HL-60 (cell line): ENCODE measurements around the gene ACKR2.

Experiments used
- DNase-seq, 2 experiments: peaks; one replicate each; pipeline ENCODE4 v3.0.0-alpha.2; 2010 to 2020; ENCODE audit warnings: low read depth in 1 of 2, low spot score in 1 of 2
- H3K27ac ChIP-seq: fragments of 250-450 bp; sonication (Bioruptor Pico); replicated peaks from 2 replicates; pipeline ENCODE4 v1.5.1; 2020; ENCODE audit warnings: mild to moderate bottlenecking, moderate library complexity
- H3K27me3 ChIP-seq: fragments of 250-450 bp; sonication (Bioruptor Pico); 2 replicates; pipeline ENCODE4 v1.5.1; 2021; ENCODE audit warnings: mild to moderate bottlenecking, moderate library complexity; ENCODE audit not compliant: insufficient read depth, poor library complexity, severe bottlenecking
- H3K4me3 ChIP-seq: replicated peaks from 2 replicates; pipeline ENCODE4 v1.5.1; 2011; ENCODE audit warnings: mild to moderate bottlenecking, control low read depth, low read length; ENCODE audit not compliant: insufficient read depth
- GABPA ChIP-seq: IDR thresholded peaks from 2 replicates; pipeline ENCODE4 v1.6.1; 2012; ENCODE audit warnings: low read depth
- POLR2AphosphoS5 ChIP-seq: IDR thresholded peaks from 2 replicates; pipeline ENCODE4 v1.6.1; 2012; ENCODE audit warnings: low read depth
- SPI1 ChIP-seq: IDR thresholded peaks from 2 replicates; pipeline ENCODE4 v1.6.1; 2012; ENCODE audit warnings: low read depth, mild to moderate bottlenecking, borderline replicate concordance
- long read RNA-seq: library from polyadenylated mRNA; unstranded; transcript quantifications from one replicate; pipeline ENCODE4 v2.0.0, GENCODE V29; 2020
- TF ChIP-seq, protein P1 (sequence below): IDR thresholded peaks from one replicate; pipeline ENCODE4 v1.5.1; 2011; ENCODE audit warnings: low read length, control low read depth, inconsistent platforms; ENCODE audit not compliant: insufficient read depth
- TF ChIP-seq, protein P2 (sequence below): IDR thresholded peaks from 2 replicates; pipeline ENCODE4 v1.6.1; 2012; ENCODE audit warnings: low read depth; ENCODE audit not compliant: insufficient replicate concordance

Gene ACKR2, protein sequence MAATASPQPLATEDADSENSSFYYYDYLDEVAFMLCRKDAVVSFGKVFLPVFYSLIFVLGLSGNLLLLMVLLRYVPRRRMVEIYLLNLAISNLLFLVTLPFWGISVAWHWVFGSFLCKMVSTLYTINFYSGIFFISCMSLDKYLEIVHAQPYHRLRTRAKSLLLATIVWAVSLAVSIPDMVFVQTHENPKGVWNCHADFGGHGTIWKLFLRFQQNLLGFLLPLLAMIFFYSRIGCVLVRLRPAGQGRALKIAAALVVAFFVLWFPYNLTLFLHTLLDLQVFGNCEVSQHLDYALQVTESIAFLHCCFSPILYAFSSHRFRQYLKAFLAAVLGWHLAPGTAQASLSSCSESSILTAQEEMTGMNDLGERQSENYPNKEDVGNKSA
- long read RNA-seq, partial matches to known transcripts: 0 of 2 reads
- long read RNA-seq, other reads (novel, unspliced or antisense): 2 of 2 reads

DNA sequence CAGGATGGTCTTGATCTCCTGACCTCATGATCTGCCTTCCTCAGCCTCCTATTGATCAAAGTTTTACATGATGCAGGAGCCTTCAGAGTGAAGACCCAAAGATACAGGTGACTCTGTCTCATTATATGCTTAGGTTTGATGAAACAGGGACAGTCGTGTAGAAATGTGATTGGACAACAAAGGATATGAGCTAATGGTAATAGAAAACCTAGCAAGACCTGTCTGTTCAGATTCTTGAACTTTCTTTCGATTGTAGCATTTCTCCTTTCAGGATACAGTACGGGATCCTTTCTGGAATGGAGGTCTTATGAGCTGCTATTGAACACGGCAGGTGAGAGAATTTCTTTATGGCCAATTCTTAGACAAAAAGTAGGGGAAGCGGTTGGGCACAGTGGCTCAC, at the start of gene ACKR2:
Gene ACKR2, plus strand, starts transcription at position 244 of the 400 bp plus-strand sequence. CDS start 55,058 bp downstream, outside the sequence.
- Histone ChIP-seq H3K27ac (no peak within 1 kb of the TSS), H3K27me3 (no peaks in the 10 kb centered on the region), H3K4me3 (no peak within 1 kb of the TSS)
- DNase-seq: no peak
- TF ChIP-seq SPI1 (no peak), GABPA (no peak), POLR2AphosphoS5 (no peak)
- TF ChIP-seq, protein P1, sequence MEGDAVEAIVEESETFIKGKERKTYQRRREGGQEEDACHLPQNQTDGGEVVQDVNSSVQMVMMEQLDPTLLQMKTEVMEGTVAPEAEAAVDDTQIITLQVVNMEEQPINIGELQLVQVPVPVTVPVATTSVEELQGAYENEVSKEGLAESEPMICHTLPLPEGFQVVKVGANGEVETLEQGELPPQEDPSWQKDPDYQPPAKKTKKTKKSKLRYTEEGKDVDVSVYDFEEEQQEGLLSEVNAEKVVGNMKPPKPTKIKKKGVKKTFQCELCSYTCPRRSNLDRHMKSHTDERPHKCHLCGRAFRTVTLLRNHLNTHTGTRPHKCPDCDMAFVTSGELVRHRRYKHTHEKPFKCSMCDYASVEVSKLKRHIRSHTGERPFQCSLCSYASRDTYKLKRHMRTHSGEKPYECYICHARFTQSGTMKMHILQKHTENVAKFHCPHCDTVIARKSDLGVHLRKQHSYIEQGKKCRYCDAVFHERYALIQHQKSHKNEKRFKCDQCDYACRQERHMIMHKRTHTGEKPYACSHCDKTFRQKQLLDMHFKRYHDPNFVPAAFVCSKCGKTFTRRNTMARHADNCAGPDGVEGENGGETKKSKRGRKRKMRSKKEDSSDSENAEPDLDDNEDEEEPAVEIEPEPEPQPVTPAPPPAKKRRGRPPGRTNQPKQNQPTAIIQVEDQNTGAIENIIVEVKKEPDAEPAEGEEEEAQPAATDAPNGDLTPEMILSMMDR: no peak
- TF ChIP-seq, protein P2, sequence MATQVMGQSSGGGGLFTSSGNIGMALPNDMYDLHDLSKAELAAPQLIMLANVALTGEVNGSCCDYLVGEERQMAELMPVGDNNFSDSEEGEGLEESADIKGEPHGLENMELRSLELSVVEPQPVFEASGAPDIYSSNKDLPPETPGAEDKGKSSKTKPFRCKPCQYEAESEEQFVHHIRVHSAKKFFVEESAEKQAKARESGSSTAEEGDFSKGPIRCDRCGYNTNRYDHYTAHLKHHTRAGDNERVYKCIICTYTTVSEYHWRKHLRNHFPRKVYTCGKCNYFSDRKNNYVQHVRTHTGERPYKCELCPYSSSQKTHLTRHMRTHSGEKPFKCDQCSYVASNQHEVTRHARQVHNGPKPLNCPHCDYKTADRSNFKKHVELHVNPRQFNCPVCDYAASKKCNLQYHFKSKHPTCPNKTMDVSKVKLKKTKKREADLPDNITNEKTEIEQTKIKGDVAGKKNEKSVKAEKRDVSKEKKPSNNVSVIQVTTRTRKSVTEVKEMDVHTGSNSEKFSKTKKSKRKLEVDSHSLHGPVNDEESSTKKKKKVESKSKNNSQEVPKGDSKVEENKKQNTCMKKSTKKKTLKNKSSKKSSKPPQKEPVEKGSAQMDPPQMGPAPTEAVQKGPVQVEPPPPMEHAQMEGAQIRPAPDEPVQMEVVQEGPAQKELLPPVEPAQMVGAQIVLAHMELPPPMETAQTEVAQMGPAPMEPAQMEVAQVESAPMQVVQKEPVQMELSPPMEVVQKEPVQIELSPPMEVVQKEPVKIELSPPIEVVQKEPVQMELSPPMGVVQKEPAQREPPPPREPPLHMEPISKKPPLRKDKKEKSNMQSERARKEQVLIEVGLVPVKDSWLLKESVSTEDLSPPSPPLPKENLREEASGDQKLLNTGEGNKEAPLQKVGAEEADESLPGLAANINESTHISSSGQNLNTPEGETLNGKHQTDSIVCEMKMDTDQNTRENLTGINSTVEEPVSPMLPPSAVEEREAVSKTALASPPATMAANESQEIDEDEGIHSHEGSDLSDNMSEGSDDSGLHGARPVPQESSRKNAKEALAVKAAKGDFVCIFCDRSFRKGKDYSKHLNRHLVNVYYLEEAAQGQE: no peak

DNA sequence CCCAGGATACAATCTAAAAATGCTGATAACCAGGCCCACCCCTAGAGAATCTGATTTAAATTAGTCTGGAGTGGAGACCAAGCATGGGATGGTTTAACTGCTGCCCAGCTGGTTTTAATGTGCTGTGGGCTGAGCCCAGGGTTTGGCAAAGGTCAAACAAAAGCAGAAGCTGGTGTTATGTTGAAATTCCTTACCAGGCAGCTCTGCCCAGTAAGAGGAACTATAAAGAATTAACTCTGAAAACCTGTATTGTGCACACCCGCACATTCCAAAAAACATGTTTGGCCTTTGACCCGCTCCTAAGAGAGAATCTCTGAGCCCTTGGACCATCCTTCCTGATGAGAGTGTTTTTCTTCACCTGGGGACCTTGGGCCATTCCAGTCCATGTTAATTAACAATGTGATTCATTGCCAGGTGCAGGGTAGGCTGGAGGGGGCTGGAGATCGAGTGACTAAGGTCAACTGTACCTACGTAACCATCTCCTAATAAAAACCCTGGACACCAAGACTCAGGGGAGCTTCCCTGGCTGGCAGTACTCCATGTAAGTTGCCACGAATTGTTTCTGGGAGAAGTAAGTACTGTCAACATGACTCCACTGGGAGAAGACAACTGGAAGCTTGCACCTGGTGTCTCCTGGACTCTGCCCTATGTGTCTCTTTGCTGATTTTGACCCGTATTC, 47.1 kb upstream of the ACKR2 start:
- DNase-seq: peak; percentile 77 to 86
- H3K27me3 ChIP-seq: no peaks in the 10 kb centered on the region
- TF ChIP-seq GABPA: no peak
- TF ChIP-seq, protein P2: no peak
- TF ChIP-seq POLR2AphosphoS5: peak; percentile 49
- TF ChIP-seq, protein P1: no peak
- peak; percentile 77; the same call in 1 of the 2 replicates for TF ChIP-seq SPI1
- no peak overlapping the region for H3K4me3 ChIP-seq
- peak overlapping the region; percentile 61 for H3K27ac ChIP-seq

DNA sequence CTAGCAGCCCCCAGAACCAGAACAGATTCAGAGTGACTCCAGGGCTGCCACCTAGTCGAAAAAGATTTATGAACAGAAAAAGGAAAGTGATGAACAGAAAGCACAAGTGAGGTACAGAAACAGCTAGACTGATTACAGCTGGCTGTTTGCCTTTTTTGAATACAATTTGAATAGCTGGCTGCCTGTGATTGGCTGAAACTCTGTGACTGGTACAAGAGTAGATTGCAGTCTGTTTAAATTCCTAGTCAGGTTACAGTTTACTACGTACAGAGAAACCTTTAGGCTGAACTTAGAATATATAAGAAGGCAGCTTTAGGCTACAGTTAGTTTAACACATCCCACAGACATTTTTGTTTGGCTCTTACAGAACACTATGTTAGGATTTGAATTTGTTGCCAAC, 46.2 kb upstream of the ACKR2 start:
- TF ChIP-seq SPI1 (no peak), GABPA (no peak), POLR2AphosphoS5 (no peak)
- TF ChIP-seq, protein P2: no peak
- TF ChIP-seq, protein P1: no peak
- no peak overlapping the region for H3K4me3 ChIP-seq
- no peak overlapping the region for H3K27ac ChIP-seq
- DNase-seq: no peak
- H3K27me3 ChIP-seq: no peaks in the 10 kb centered on the region
